Brain microvascular endothelial cell (primary cell): Measurements from ENCODE around the gene WFDC8.

ENCODE experiments used
- DNase-seq: peaks from one replicate; pipeline ENCODE4 v3.0.0-alpha.2; 2020
- H3K27ac ChIP-seq: fragments of 250-450 bp; sonication (Bioruptor Pico); 2 replicates; pipeline ENCODE4 v1.5.1; 2020; ENCODE audit warnings: mild to moderate bottlenecking, moderate library complexity
- H3K27me3 ChIP-seq: fragments of 250-450 bp; sonication (Bioruptor Pico); replicated peaks from 2 replicates; pipeline ENCODE4 v1.5.1; 2020; ENCODE audit warnings: mild to moderate bottlenecking
- H3K36me3 ChIP-seq: fragments of 250-450 bp; sonication (Bioruptor Pico); replicated peaks from 2 replicates; pipeline ENCODE4 v1.5.1; 2020; ENCODE audit warnings: mild to moderate bottlenecking
- H3K4me3 ChIP-seq: 2 replicates; pipeline ENCODE4 v1.5.1; 2011; ENCODE audit warnings: low read depth, mild to moderate bottlenecking, control low read depth, low read length, moderate library complexity
- in situ Hi-C: cut with HindIII; loops from 2 replicates; pipeline ENCODE4 v1.10.0; 2017; ENCODE audit warnings: low sequenced_read_pairs, low pct_ligation_motif_present
- TF ChIP-seq, protein P1 (sequence below): IDR thresholded peaks from 2 replicates; pipeline ENCODE4 v1.5.1; 2011; ENCODE audit warnings: low read depth, mild to moderate bottlenecking, moderate library complexity, low read length, control low read depth, inconsistent platforms; ENCODE audit errors: missing control alignments

The WFDC8 gene

DNA sequence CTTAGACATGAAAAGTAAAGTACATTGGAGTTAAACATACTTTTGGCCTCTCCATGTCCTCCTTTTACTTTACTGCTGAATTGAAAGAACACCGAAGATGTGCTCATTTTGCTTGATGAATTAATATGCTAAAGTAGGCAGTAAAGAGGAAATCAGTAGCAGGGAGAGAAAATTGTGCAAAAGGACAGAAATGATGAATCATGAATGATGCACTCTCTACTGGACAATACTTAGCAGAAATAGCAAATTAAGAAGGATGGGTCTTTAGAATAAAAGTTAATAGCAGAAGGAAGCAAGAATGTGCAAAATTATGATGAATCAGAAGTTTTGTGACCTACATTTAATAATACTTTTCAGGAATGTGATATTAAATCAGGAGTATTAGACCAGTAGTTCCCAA is 55.3 kb downstream of the WFDC8 start:
- TF ChIP-seq, protein P1, sequence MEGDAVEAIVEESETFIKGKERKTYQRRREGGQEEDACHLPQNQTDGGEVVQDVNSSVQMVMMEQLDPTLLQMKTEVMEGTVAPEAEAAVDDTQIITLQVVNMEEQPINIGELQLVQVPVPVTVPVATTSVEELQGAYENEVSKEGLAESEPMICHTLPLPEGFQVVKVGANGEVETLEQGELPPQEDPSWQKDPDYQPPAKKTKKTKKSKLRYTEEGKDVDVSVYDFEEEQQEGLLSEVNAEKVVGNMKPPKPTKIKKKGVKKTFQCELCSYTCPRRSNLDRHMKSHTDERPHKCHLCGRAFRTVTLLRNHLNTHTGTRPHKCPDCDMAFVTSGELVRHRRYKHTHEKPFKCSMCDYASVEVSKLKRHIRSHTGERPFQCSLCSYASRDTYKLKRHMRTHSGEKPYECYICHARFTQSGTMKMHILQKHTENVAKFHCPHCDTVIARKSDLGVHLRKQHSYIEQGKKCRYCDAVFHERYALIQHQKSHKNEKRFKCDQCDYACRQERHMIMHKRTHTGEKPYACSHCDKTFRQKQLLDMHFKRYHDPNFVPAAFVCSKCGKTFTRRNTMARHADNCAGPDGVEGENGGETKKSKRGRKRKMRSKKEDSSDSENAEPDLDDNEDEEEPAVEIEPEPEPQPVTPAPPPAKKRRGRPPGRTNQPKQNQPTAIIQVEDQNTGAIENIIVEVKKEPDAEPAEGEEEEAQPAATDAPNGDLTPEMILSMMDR: no peak
- no peak for DNase-seq
- in situ Hi-C loops: no loop called here
- H3K27me3 ChIP-seq: no peaks in the 10 kb centered on the region
- H3K4me3 ChIP-seq: no peak overlapping the region
- H3K36me3 ChIP-seq: no peaks in the 10 kb centered on the region
- no peak overlapping the region for H3K27ac ChIP-seq

DNA sequence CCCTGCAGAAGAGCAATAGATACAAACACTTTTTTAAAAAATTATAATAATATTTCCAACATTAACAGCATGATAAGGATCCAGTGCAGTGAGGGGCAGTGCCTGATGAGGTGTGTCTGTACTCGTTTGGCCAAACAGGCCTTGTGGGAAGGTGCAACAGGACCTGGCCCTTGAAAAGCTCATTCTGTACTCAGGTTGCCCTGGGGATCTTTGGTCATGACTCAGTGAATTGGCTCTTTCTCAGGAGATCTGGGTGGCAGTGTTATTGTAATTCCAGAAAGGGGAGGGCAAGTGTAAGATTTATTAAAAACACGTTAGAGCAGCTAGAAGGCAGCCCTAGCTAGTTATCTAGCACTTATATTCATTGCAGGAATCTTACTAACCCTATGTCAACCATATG is 60.8 kb downstream of the WFDC8 start:
- DNase-seq: no peak
- TF ChIP-seq, protein P1: no peak
- Histone ChIP-seq H3K27me3 (no peaks in the 10 kb centered on the region), H3K27ac (no peak overlapping the region), H3K36me3 (no peaks in the 10 kb centered on the region), H3K4me3 (no peak overlapping the region)
- in situ Hi-C loops: no loop called here

DNA sequence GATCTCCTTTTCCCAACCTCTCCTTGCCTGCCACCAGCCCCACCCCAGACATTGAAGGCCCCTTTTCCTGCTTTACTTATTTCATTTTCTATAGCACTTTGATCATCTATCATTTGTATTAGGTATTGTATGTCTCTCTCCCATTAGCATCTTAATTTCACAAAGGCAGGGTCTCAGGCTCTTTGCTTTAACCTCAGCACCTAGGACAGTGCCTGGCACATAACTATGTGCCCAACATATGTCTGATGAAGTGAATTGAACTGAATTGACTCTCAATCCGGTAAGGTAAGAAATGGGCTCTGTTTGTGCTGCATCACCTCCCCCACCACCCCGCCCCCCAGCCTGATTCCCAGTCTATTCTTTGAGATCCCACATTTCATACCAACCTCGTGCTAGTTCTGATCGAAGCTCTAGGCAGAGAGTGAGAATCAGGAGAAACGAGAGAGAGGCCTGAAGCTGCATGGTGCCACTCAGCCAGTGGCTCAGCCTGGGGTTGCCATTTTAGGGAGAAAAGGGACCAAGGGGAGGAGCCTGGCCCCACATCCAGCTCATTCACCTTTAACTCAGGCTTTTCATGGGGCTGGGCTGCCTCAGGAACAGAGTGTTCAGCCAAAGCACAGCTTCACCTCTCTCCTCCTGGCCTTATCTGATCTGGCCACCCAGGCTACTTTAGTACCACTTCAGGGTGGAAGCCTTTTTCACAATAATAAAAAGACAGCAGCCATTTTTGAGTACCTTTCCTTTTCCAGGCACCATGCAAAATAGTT is 63.8 kb downstream of the WFDC8 start, which contains the start of gene SPINT3:
Gene SPINT3, minus strand, starts transcription at position 476 of the 767 bp plus-strand sequence. Its CDS starts 14 bp downstream, at position 462.
- Histone ChIP-seq H3K27ac (no peak within 1 kb of the TSS), H3K4me3 (no peak within 1 kb of the TSS), H3K27me3 (no peaks in the 10 kb centered on the region), H3K36me3 (no peaks in the 10 kb centered on the region)
- in situ Hi-C loops: no loop called here
- TF ChIP-seq, protein P1: no peak
- DNase-seq: no peak

DNA sequence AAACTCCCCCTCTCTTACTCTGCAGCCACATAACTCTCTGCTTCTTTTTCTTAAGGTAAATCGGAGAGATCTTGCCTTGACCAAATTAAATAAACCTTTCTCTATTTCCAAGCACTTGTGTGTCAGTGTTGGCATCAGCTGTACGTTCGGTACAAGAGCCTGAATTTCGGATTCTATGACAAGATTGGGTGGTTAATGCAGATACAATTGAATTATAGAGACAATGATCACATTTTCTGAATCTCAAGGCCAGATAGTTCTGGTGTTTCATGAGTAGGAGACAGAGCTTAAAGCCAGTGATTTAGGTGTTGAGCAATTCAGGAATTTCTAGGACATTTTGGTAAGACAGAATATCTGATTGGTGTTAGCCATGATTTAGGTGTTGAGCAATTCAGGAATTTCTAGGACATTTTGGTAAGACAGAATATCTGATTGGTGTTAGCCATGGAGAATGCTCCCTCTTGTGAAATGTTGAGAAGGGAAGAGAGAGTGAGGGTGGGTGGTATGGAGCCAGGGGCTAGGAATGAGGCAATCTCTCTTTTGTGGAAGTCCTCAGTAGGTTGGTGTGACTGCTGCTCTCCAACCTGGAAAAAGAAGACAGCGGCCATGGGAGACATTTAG is 68.7 kb downstream of the WFDC8 start:
- DNase-seq: no peak
- no peaks in the 10 kb centered on the region for H3K36me3 ChIP-seq
- in situ Hi-C loops: no loop called here
- TF ChIP-seq, protein P1: no peak
- H3K27me3 ChIP-seq: no peaks in the 10 kb centered on the region
- no peak overlapping the region for H3K4me3 ChIP-seq
- H3K27ac ChIP-seq: no peak overlapping the region

DNA sequence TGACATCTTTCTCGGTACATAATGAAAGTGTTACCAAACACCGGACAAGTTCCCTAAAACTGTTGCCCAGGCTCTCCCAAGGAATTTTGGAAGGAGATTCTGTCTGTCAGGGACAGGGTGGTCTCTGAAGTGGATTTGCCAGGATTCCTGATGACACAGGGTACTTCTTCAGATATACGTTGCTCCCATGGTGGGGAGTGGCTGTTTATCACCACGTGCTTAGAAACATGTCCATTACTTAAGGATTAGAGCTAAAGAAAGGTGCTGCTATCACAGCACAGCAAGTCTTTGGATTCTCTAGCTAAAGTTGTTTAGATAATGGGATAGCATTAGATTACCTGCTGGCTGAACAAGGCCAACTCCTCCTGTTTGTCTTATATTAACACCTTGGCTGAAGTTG is 70.0 kb downstream of the WFDC8 start:
- in situ Hi-C loops: no loop called here
- no peaks in the 10 kb centered on the region for H3K36me3 ChIP-seq
- H3K4me3 ChIP-seq: no peak overlapping the region
- no peak for DNase-seq
- H3K27ac ChIP-seq: no peak overlapping the region
- TF ChIP-seq, protein P1: no peak
- no peaks in the 10 kb centered on the region for H3K27me3 ChIP-seq
